Urothelium cell line (cell line): ENCODE measurements around the gene IGSF9B.

Experiments used
- DNase-seq: peaks from one replicate; pipeline ENCODE4 v3.0.0; 2011; ENCODE audit warnings: low spot score, mixed read lengths
- FAIRE-seq: peaks from 2 replicates; lab custom pipeline; 2011; peaks lifted over from hg19 to GRCh38; lab: Jason Lieb, UNC

Gene IGSF9B

GRCh38 chr11:133922078-133922870 lies 34.5 kb downstream of the IGSF9B start:
- DNase-seq = no peak
- no peak for FAIRE-seq

- DNase-seq (no peak), FAIRE-seq (no peak)
These were observed 35.3 kb downstream of the IGSF9B start for GRCh38 chr11:133921513-133921912.

- DNase-seq (no peak), FAIRE-seq (no peak)
These were observed 35.7 kb downstream of the IGSF9B start for GRCh38 chr11:133921026-133921425.

GRCh38 chr11:133920109-133920990 lies 36.4 kb downstream of the IGSF9B start:
- no peak for FAIRE-seq

GRCh38 chr11:133919330-133920108 lies 37.2 kb downstream of the IGSF9B start:
- no peak for FAIRE-seq
- no peak for DNase-seq

More at GRCh38 chr11:133920109-133920990, 36.4 kb downstream of the IGSF9B start:
- DNase-seq = no peak

- FAIRE-seq (no peak), DNase-seq (no peak)
These were observed 38.0 kb downstream of the IGSF9B start for GRCh38 chr11:133918608-133919260.

- FAIRE-seq (no peak), DNase-seq (no peak)
These were observed 38.7 kb downstream of the IGSF9B start for GRCh38 chr11:133917921-133918607.

- no peak for DNase-seq
- FAIRE-seq = no peak
These were observed 39.9 kb downstream of the IGSF9B start for GRCh38 chr11:133916784-133917440.

- FAIRE-seq = no peak
- no peak for DNase-seq
These were observed 43.0 kb downstream of the IGSF9B start for GRCh38 chr11:133913761-133914160.

GRCh38 chr11:133911171-133911570 lies 45.6 kb downstream of the IGSF9B start:
- FAIRE-seq = no peak
- peak; percentile 17 for DNase-seq

GRCh38 chr11:133910101-133910500 lies 46.7 kb downstream of the IGSF9B start:
- FAIRE-seq (no peak), DNase-seq (no peak)

- no peak for FAIRE-seq
These were observed 47.9 kb downstream of the IGSF9B start for GRCh38 chr11:133908827-133909226.

GRCh38 chr11:133907841-133908241 lies 48.9 kb downstream of the IGSF9B start:
- FAIRE-seq = no peak
- no peak for DNase-seq

More at GRCh38 chr11:133908827-133909226, 47.9 kb downstream of the IGSF9B start:
- no peak for DNase-seq

- DNase-seq (no peak), FAIRE-seq (no peak)
These were observed 49.6 kb downstream of the IGSF9B start for GRCh38 chr11:133907216-133907615.

GRCh38 chr11:133906746-133907145 lies 50.0 kb downstream of the IGSF9B start:
- FAIRE-seq = no peak
- no peak for DNase-seq

- FAIRE-seq (no peak), DNase-seq (no peak)
These were observed 50.5 kb downstream of the IGSF9B start for GRCh38 chr11:133906241-133906640.

GRCh38 chr11:133905677-133906156 lies 51.1 kb downstream of the IGSF9B start:
- DNase-seq = no peak
- FAIRE-seq = no peak

GRCh38 chr11:133904818-133905515 lies 51.8 kb downstream of the IGSF9B start:
- FAIRE-seq (no peak), DNase-seq (no peak)
